HEK293T (cell line): ENCODE results near the gene ATP5F1D.

Source experiments
- BHLHE40 ChIP-seq: fragments of 450-650 bp; IDR thresholded peaks from 2 replicates; pipeline ENCODE4 v1.6.1; 2016; ENCODE audit warnings: mild to moderate bottlenecking, moderate library complexity, borderline replicate concordance
- CTBP1 ChIP-seq: fragments of 450-650 bp; IDR thresholded peaks from 2 replicates; pipeline ENCODE4 v1.6.1; 2016; ENCODE audit warnings: borderline replicate concordance
- FOXA1 ChIP-seq: fragments of 450-650 bp; IDR thresholded peaks from 2 replicates; pipeline ENCODE4 v1.6.1; 2016; ENCODE audit warnings: mild to moderate bottlenecking
- FOXK2 ChIP-seq: fragments of 450-650 bp; IDR thresholded peaks from 2 replicates; pipeline ENCODE4 v1.6.1; 2016; ENCODE audit warnings: mild to moderate bottlenecking
- FOXM1 ChIP-seq: fragments of 450-650 bp; IDR thresholded peaks from 2 replicates; pipeline ENCODE4 v1.6.1; 2017; ENCODE audit warnings: mild to moderate bottlenecking, borderline replicate concordance
- NFRKB ChIP-seq: fragments of 450-650 bp; IDR thresholded peaks from 2 replicates; pipeline ENCODE4 v1.6.1; 2016; ENCODE audit warnings: mild to moderate bottlenecking, moderate library complexity
- SP1 ChIP-seq: fragments of 450-650 bp; IDR thresholded peaks from 2 replicates; pipeline ENCODE4 v1.6.1; 2017
- SUZ12 ChIP-seq: fragments of 450-650 bp; IDR thresholded peaks from 2 replicates; pipeline ENCODE4 v1.6.1; 2016; ENCODE audit warnings: mild to moderate bottlenecking
- TARDBP ChIP-seq: fragments of 450-650 bp; IDR thresholded peaks from 2 replicates; pipeline ENCODE4 v1.6.1; 2016
- ZNF384 ChIP-seq: fragments of 450-650 bp; IDR thresholded peaks from 2 replicates; pipeline ENCODE4 v1.6.1; 2016

DNA sequence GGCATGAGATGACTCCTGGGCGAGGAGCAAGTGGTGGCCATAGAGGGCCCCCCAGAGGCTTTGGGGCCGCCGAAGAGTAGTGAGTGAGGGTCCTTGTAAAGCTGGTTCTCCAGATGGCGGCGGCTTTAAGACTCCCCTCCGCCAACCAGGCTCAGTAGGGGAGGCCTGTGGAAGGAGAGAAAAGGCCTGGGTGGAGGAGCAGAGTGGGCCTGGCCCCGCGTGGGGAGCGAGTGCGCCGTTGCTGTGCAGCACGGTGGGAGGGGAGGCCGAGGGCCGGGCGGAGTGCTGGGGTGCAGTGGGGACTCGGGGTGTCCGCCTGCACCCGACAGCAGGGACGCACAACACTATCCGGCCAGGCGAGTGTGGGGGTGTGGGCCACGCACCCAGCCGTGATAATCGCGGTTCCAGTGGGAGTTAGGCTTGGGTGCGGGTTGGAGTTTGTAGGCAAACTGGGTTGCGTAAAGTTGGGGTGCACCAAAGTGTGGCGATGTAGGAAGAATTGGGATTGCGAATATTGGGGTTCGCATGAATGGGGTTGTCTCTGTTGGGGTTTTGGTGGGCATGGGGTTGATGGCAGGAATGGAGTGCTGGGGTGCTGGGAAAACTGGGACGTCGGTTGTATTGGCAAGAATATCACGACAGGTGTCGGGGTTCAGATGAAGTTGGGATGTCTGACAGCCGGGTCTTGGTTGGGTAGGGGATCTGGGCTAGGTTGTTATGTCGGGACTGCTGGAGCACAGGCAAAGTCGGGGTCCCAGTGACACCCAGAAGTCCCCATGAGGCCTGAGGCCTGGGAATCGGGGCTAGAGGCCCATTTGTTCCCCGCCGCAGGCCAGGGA, 26.9 kb downstream of the ATP5F1D start:
- TF ChIP-seq SP1 (no peak), ZNF384 (no peak), BHLHE40 (no peak), CTBP1 (no peak), FOXM1 (no peak), NFRKB (no peak), TARDBP (peak; percentile 58; the same call in 1 of the 2 replicates), SUZ12 (no peak), FOXA1 (no peak), FOXK2 (no peak)
